Measurements from ENCODE around the gene LRMDA. TPM values are rescaled to one million over a fixed set of nuclear protein-coding genes. Genes with fewer than 3 reads are reported as not detected.

The LRMDA gene
- total and polyA plus RNA-seq, 2 donors (not counting 1 experiment from before 2014, with no cell fraction given): 0.12 TPM; not detected in 1

DNA sequence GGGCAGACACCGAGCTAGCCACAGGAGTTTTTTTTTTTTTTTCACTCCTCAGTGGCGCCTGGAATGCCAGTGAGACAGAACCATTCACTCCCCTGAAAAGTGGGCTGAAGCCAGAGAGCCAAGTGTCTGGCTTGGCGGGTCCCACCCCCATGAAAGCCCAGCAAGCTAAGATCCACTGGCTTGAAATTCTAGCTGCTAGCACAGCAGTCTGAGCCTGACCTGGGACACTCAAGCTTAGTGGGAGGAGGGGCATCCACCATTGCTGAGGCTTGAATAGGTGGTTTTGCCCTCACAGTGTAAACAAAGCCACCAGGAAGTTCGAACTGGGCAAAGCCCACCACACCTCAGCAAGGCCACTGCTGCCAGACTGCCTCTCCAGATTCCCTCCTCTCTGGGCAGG is 144.5 kb downstream of the LRMDA start:
- H3K27me3 Mint-ChIP-seq: no peaks in the 10 kb centered on the region
- intact Hi-C loops (cut with micrococcal nuclease): no loop called here
- no peaks in the 10 kb centered on the region for H3K4me1 Mint-ChIP-seq
- Histone ChIP-seq H3K36me3 (replicated peaks in 1 of 2; ENCODE audit: control extremely low read depth in 1 of 2, control insufficient read depth in 1 of 2, extremely low read depth in 1 of 2, insufficient read depth in 2 of 2, low read length in 1 of 2) (no peaks in the 10 kb centered on the region), H2AFZ (ENCODE audit: insufficient read depth, low read depth, low read length, poor library complexity, severe bottlenecking) (no peak overlapping the region), H4K20me1 (ENCODE audit: control insufficient read depth, insufficient read depth, low read length, poor library complexity, severe bottlenecking) (no peaks in the 10 kb centered on the region), H3K9ac (ENCODE audit: low read length) (no peak overlapping the region), H3K27me3 (replicated peaks in 1 of 4; ENCODE audit: control extremely low read depth in 1 of 4, control insufficient read depth in 3 of 4, insufficient read depth in 4 of 4, low read length in 3 of 4) (no peaks in the 10 kb centered on the region), H3K9me3 (ENCODE audit: control extremely low read depth in 1 of 3, control insufficient read depth in 2 of 3, insufficient read depth in 1 of 3, low read length in 2 of 3) (peaks cover 7 to 16% (median 8%) of the 10 kb centered on the region in 3 donors), H3K79me2 (ENCODE audit: control insufficient read depth, insufficient read depth, low read length) (no peaks in the 10 kb centered on the region), H3K4me3 (ENCODE audit: control extremely low read depth in 1 of 5, extremely low read depth in 1 of 5, insufficient read depth in 1 of 5, low read depth in 2 of 5, low read length in 4 of 5) (no peak overlapping the region), H3K4me1 (ENCODE audit: control insufficient read depth in 2 of 2, insufficient read depth in 2 of 2, low read length in 2 of 2) (no peaks in the 10 kb centered on the region), H3K27ac (ENCODE audit: low read length in 2 of 2) (no peak overlapping the region), H3K4me2 (replicated peaks; ENCODE audit: low read depth, low read length, poor library complexity, severe bottlenecking) (no peak overlapping the region)
- 88% methylated on average over 3 of the region's 4 CpGs for WGBS (ENCODE audit: insufficient coverage)
- no peak for ATAC-seq (ENCODE audit: low read depth)
- ChIA-PET CTCF (no interaction called here), POLR2A (no interaction called here)
- H3K4me3 Mint-ChIP-seq: no peak overlapping the region
- TF ChIP-seq EZH2 (IDR thresholded peaks at IDR 0.05; ENCODE audit: borderline replicate concordance, insufficient read depth, low read depth, low read length, poor library complexity, severe bottlenecking): no peak
- no peak overlapping the region for H3K27ac Mint-ChIP-seq
- H3K9me3 Mint-ChIP-seq (ENCODE audit: insufficient read depth): peaks cover 17% of the 10 kb centered on the region
- no peak for DNase-seq

DNA sequence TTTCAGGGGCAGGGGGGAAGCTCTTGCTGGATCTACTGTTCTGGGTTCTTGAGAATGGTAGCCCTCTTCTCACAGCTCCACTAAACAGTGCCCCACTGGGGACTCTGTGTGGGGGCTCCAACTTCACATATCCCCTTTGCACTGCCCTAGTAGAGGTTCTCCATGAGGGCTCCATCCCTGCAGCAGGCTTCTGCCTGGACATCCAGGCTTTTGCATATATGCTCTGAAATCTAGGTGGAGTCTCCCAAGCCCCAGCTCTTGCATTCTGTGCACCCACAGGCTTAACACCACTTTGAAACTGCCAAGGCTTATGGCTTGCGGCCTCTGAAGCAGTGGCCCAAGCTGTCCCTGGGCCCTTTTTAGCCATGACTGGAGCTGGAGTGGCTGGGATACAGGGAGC is 150.7 kb downstream of the LRMDA start:
- no peak overlapping the region for H3K4me3 Mint-ChIP-seq
- Histone ChIP-seq H3K27ac (ENCODE audit: low read length in 2 of 2) (no peak overlapping the region), H3K36me3 (replicated peaks in 1 of 2; ENCODE audit: control extremely low read depth in 1 of 2, control insufficient read depth in 1 of 2, extremely low read depth in 1 of 2, insufficient read depth in 2 of 2, low read length in 1 of 2) (no peaks in the 10 kb centered on the region), H3K4me3 (ENCODE audit: control extremely low read depth in 1 of 5, extremely low read depth in 1 of 5, insufficient read depth in 1 of 5, low read depth in 2 of 5, low read length in 4 of 5) (no peak overlapping the region), H3K4me1 (ENCODE audit: control insufficient read depth in 2 of 2, insufficient read depth in 2 of 2, low read length in 2 of 2) (no peaks in the 10 kb centered on the region), H3K79me2 (ENCODE audit: control insufficient read depth, insufficient read depth, low read length) (no peaks in the 10 kb centered on the region), H2AFZ (ENCODE audit: insufficient read depth, low read depth, low read length, poor library complexity, severe bottlenecking) (no peak overlapping the region), H3K9ac (ENCODE audit: low read length) (no peak overlapping the region), H3K27me3 (replicated peaks in 1 of 4; ENCODE audit: control extremely low read depth in 1 of 4, control insufficient read depth in 3 of 4, insufficient read depth in 4 of 4, low read length in 3 of 4) (no peaks in the 10 kb centered on the region), H3K9me3 (ENCODE audit: control extremely low read depth in 1 of 3, control insufficient read depth in 2 of 3, insufficient read depth in 1 of 3, low read length in 2 of 3) (peaks cover 0 to 13% (median 9%) of the 10 kb centered on the region in 3 donors), H4K20me1 (ENCODE audit: control insufficient read depth, insufficient read depth, low read length, poor library complexity, severe bottlenecking) (no peaks in the 10 kb centered on the region), H3K4me2 (replicated peaks; ENCODE audit: low read depth, low read length, poor library complexity, severe bottlenecking) (no peak overlapping the region)
- ATAC-seq (ENCODE audit: low read depth) (no peak), DNase-seq (no peak)
- H3K4me1 Mint-ChIP-seq: no peaks in the 10 kb centered on the region
- H3K9me3 Mint-ChIP-seq (ENCODE audit: insufficient read depth): peaks cover 18% of the 10 kb centered on the region
- WGBS (ENCODE audit: insufficient coverage): 100% methylated on average over 1 of the region's 1 CpG
- no peak overlapping the region for H3K27ac Mint-ChIP-seq
- intact Hi-C loops (cut with micrococcal nuclease): no loop called here
- no peaks in the 10 kb centered on the region for H3K27me3 Mint-ChIP-seq
- TF ChIP-seq CTCF (IDR thresholded peaks at IDR 0.05): no peak
- no peak for TF ChIP-seq EZH2 (IDR thresholded peaks at IDR 0.05; ENCODE audit: borderline replicate concordance, insufficient read depth, low read depth, low read length, poor library complexity, severe bottlenecking)
- ChIA-PET POLR2A (no interaction called here), CTCF (no interaction called here)
